Measurements from ENCODE around the gene RASEF.

Gene RASEF

DNA sequence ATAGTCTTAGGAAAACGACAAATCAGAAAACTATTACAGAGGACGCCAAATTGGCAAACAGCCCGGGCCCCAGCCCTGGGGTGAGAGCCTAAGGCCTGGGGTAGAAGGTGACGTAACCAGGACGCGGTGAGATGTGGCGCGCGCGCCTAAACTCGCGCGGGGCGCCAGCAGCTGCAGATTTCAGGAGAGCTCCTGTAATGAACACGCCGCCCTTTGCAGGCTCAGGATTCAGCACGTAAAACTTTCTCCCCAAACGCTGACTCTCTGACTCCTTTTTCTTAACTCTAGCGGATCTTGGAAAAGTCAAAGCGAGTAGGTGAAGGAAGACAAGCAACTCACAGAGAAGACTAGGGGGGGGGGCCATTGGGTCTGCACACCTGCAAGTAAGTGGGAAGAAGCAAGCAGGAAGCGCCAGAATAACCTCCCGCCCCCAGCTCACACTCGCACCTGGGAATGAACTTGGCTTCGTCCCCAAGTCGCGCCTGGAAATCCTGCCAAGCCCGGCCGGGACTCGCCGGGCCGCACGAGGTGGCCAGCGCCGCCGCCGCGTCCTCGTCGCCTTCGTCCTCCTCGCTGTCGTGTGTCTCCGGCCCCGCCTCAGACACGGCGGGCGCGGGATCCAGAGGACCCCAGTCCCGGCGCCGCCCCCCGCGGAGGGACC is 822 bp downstream of the RASEF start:
- Histone ChIP-seq H3K27ac (ENCODE audit: low read depth, low read length) (no peak overlapping the region), H3K27me3 (ENCODE audit: low read length) (no peaks in the 10 kb centered on the region), H3K9me3 (ENCODE audit: insufficient read depth, low read length) (no peaks in the 10 kb centered on the region), H4K20me1 (ENCODE audit: low read depth, low read length) (no peaks in the 10 kb centered on the region), H3K9me2 (replicated peaks; ENCODE audit: insufficient read depth, low read length) (no peaks in the 10 kb centered on the region), H2AFZ (ENCODE audit: low read depth, low read length, severe bottlenecking) (no peak overlapping the region), H3K4me2 (ENCODE audit: low read depth, low read length, poor library complexity, severe bottlenecking) (no peak overlapping the region), H3K79me2 (ENCODE audit: insufficient read depth, low read length) (no peaks in the 10 kb centered on the region), H3F3A (ENCODE audit: insufficient read depth) (no peaks in the 10 kb centered on the region), H3K4me3 (ENCODE audit: insufficient read depth, low read length, poor library complexity, severe bottlenecking) (no peak overlapping the region), H3K36me3 (ENCODE audit: low read length) (no peaks in the 10 kb centered on the region), H3K9ac (ENCODE audit: low read length) (no peak overlapping the region)
- TF ChIP-seq, protein P1, sequence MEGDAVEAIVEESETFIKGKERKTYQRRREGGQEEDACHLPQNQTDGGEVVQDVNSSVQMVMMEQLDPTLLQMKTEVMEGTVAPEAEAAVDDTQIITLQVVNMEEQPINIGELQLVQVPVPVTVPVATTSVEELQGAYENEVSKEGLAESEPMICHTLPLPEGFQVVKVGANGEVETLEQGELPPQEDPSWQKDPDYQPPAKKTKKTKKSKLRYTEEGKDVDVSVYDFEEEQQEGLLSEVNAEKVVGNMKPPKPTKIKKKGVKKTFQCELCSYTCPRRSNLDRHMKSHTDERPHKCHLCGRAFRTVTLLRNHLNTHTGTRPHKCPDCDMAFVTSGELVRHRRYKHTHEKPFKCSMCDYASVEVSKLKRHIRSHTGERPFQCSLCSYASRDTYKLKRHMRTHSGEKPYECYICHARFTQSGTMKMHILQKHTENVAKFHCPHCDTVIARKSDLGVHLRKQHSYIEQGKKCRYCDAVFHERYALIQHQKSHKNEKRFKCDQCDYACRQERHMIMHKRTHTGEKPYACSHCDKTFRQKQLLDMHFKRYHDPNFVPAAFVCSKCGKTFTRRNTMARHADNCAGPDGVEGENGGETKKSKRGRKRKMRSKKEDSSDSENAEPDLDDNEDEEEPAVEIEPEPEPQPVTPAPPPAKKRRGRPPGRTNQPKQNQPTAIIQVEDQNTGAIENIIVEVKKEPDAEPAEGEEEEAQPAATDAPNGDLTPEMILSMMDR (IDR thresholded peaks at IDR 0.05; ENCODE audit: insufficient read depth, low read length, poor library complexity, severe bottlenecking): no peak
- no peak for TF ChIP-seq EZH2phosphoT487 (conservative IDR thresholded peaks at IDR 0.05; ENCODE audit: low read length)

DNA sequence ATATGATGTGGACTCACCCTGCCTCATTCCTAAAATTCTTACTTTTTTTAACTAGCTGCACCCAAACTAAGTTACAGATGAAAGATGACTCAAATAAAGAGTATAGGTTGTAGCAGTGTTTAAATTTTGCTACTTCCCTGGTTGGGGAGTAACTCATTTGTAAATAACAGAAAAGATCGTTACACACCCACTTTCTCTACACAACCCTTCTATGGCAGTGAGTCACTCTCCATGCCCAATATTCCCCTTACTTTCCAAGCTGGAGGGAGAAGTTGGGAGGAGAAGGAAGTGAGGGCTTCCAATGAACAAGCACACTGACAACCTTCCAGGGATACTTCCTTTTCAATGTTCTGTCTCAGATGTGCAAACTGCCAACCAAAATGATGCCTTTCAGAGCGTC is 1.9 kb downstream of the RASEF start:
- no peak overlapping the region for H3K4me3 ChIP-seq (ENCODE audit: insufficient read depth, low read length, poor library complexity, severe bottlenecking)
- no peaks in the 10 kb centered on the region for H3K9me3 ChIP-seq (ENCODE audit: insufficient read depth, low read length)
- H3K27ac ChIP-seq (ENCODE audit: low read depth, low read length): no peak overlapping the region
- H3K27me3 ChIP-seq (ENCODE audit: low read length): no peaks in the 10 kb centered on the region
- H2AFZ ChIP-seq (ENCODE audit: low read depth, low read length, severe bottlenecking): no peak overlapping the region
- H3K36me3 ChIP-seq (ENCODE audit: low read length): no peaks in the 10 kb centered on the region
- H3K9ac ChIP-seq (ENCODE audit: low read length): no peak overlapping the region
- H3F3A ChIP-seq (ENCODE audit: insufficient read depth): no peaks in the 10 kb centered on the region
- no peaks in the 10 kb centered on the region for H3K9me2 ChIP-seq (replicated peaks; ENCODE audit: insufficient read depth, low read length)
- H3K79me2 ChIP-seq (ENCODE audit: insufficient read depth, low read length): no peaks in the 10 kb centered on the region
- H3K4me2 ChIP-seq (ENCODE audit: low read depth, low read length, poor library complexity, severe bottlenecking): no peak overlapping the region
- TF ChIP-seq EZH2phosphoT487 (conservative IDR thresholded peaks at IDR 0.05; ENCODE audit: low read length): no peak
- TF ChIP-seq, protein P1 (IDR thresholded peaks at IDR 0.05; ENCODE audit: insufficient read depth, low read length, poor library complexity, severe bottlenecking): no peak
- no peaks in the 10 kb centered on the region for H4K20me1 ChIP-seq (ENCODE audit: low read depth, low read length)

DNA sequence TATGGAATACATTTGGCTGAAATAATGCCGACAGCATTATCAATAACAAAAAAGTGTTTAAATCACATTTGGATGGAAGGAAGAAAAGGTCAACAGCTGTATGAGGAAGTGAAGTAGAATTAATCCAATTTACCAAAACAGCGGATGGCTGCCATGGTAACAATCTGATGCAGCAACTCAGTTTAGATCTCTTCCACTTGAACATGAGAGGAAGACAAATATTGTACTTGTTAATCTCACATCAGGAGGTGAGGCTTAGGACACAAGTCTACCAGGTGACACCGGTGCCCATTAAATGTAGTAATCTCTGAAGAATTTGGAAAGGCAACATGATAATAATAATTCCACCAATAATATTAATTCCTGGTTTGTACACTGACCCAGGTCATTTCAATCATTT is 2.4 kb downstream of the RASEF start:
- H4K20me1 ChIP-seq (ENCODE audit: low read depth, low read length): no peaks in the 10 kb centered on the region
- no peaks in the 10 kb centered on the region for H3K36me3 ChIP-seq (ENCODE audit: low read length)
- no peaks in the 10 kb centered on the region for H3K9me3 ChIP-seq (ENCODE audit: insufficient read depth, low read length)
- H3F3A ChIP-seq (ENCODE audit: insufficient read depth): no peaks in the 10 kb centered on the region
- H2AFZ ChIP-seq (ENCODE audit: low read depth, low read length, severe bottlenecking): no peak overlapping the region
- H3K4me3 ChIP-seq (ENCODE audit: insufficient read depth, low read length, poor library complexity, severe bottlenecking): no peak overlapping the region
- no peaks in the 10 kb centered on the region for H3K79me2 ChIP-seq (ENCODE audit: insufficient read depth, low read length)
- no peak for TF ChIP-seq EZH2phosphoT487 (conservative IDR thresholded peaks at IDR 0.05; ENCODE audit: low read length)
- TF ChIP-seq, protein P1 (IDR thresholded peaks at IDR 0.05; ENCODE audit: insufficient read depth, low read length, poor library complexity, severe bottlenecking): no peak
- H3K9ac ChIP-seq (ENCODE audit: low read length): no peak overlapping the region
- no peak overlapping the region for H3K27ac ChIP-seq (ENCODE audit: low read depth, low read length)
- H3K9me2 ChIP-seq (replicated peaks; ENCODE audit: insufficient read depth, low read length): no peaks in the 10 kb centered on the region
- no peaks in the 10 kb centered on the region for H3K27me3 ChIP-seq (ENCODE audit: low read length)
- no peak overlapping the region for H3K4me2 ChIP-seq (ENCODE audit: low read depth, low read length, poor library complexity, severe bottlenecking)

Data from SU-DHL-6 (cell line).